HG03064 (cell line): Measurements from ENCODE around the gene AKR1B15.
"Not testable (repeated sequence)": the region's sequence is repeated elsewhere in the genome, so short reads cannot be mapped to it uniquely, and the experiment has no call there.

Source experiments
- ATAC-seq: cut with Tn5 transposase; IDR thresholded peaks from one replicate; pipeline ENCODE4 v1.9.1; 2021; ENCODE audit warnings: low read depth; ENCODE audit not compliant: unreplicated experiment

Gene AKR1B15

DNA sequence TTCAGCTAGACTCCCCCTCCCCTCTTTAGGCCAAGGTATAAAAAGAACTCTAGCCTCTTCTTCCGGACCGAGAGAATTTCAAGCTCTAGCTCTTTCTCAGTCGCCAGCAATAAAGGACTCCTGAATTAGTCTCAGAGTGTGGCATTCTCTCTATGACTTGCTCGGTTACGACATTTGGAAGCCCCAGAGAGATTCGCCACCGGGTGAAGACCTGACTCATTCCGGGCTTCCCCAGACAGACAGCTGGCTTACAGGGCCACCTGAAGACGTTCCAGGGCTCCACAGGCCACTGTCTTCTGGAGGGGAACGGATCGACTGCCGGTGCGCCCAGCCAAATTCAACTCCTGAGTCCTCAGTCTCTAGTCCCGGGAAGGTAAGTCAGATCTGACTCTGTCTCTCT is at the start of gene AKR1B15:
Gene AKR1B15, plus strand, starts transcription at position 234 of the 400 bp plus-strand sequence. CDS start 15,510 bp downstream, outside the sequence.
- peak; percentile 96 for ATAC-seq

DNA sequence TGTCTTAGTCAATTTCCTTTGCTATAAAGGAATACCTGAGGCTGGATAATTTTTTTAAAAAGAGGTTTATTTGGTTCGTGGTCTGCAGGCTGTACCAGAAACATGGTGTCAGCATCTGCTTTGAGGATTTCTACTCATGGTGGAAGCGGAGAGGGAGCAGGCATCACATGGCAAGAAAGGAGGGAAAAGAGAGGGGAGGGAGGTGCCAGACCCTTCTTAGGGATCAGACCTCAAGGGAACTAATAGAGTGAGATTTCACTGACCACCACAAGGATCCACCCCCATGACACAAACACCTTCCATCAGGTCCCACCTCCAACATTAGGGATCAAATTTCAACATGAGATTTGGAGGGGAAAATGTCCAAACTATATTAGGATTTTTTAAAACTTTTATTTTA is 48.5 kb upstream of the AKR1B15 start:
- ATAC-seq, result no peak

DNA sequence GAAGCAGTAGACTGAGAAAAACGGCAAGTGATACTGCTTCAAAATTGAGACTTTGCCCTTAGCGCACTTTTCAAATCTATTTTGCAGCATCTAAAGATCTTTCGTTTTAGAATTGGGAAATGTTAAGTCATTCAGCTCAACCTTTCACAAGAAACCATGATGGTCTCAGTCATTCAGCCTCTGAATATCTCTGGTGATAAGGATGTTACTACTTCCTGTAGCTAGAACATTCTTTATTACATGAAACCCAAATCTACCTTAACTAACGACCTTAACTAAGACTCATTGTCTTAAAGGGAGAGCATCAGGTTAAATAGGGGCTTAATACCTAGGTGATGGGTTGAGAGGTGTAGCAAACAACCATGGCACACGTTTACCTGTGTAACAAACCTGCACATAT is 47.9 kb upstream of the AKR1B15 start:
- ATAC-seq, result no peak

DNA sequence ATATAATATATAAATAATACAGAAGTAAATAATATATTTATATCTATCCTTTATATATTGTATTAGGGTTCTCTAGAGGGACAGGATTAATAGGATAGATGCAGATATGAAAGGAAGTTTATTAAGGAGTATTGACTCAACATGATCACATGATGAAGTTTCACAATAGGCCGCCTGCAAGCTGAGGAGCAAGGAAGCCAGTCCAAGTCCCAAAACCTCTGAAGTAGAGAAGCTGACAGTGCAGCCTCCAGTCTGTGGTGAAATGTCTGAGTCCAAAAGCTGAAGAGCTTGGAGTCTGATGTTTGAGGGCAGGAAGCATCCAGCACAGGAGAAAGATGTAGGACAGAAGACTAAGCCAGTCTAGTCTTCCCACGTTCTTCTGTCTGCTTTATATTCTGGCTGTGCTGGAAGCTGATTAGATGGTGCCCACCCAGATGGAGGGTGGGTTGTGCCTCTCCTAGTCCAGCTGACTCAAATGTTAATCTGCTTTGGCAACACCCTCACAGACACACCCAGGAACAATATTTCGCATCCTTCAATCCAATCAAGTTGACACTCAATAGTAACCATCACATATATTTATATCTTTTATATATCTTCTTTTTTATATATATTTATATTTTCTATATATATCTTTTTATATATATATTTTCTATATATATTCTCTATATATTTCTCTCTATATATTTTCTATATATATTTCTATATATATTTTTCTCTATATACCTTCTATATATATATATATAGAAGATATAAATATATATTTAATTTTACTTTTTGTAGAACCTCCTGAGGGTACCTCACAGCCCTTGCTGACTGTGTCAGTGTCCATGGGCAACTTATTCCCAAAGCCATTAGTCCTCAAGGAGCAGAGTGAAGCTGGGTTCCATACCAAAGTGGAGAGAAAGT is 46.2 kb upstream of the AKR1B15 start:
- ATAC-seq, result no peak

DNA sequence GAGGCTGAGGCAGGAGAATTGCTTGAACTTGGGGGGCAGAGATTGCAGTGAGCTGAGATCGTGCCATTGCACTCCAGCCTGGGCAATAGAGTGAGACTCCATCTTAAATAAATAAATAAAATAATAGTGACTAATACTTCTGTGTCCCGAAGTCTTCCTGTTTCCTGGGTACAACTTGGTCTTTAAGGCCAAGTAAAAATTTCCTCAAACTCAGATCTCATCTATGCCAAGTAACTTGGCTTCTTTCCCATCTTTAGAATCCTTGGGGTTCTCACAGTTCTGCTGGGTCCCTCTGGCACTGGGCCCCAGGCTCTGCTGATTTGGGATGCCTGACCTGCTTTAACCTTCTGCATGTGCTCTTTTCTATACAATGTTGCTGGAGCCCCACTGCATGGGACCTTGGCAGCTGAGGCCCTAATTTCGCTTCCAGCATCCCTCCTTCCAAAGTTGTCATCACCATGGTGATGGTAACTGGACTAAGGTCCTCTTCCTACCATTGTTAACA is 44.2 kb upstream of the AKR1B15 start:
- ATAC-seq, result no peak

DNA sequence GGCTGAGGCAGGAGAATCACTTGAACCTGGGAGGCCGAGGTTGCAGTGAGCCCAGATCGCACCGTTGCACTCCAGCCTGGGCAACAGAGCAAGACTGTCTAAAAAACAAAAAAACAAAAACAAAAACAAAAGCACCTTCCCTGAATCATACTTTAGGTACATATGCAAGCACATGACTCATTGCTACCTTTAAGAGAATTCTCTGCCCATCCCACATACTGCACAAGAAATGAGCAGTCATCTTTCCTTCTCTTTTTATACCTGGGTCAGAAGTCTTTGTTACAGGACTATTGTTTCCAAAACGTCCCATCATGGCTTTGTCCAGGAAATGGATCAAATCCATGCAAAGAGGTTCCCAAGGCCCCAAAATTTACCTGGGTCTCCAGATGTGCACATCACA is 43.1 kb upstream of the AKR1B15 start:
- ATAC-seq, result no peak

DNA sequence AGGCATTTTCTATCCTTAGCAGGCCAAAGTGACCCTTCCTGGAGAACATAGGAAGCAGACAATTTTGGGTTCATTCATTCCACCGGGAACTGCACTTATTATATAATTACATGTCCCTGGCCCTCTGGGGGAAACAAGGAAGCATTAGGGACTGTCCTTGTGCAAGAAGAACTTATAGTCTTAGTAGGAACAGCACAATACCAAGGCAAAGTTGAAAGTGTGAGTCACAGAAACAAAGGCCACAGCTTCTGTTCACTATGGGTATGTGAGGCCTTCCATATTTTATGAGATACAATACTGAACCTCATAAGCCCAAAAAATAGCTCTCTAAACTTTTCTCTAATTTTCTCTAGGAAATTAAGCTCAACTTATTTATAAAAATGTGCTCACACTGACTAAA is 39.9 kb upstream of the AKR1B15 start:
- ATAC-seq, result no peak

DNA sequence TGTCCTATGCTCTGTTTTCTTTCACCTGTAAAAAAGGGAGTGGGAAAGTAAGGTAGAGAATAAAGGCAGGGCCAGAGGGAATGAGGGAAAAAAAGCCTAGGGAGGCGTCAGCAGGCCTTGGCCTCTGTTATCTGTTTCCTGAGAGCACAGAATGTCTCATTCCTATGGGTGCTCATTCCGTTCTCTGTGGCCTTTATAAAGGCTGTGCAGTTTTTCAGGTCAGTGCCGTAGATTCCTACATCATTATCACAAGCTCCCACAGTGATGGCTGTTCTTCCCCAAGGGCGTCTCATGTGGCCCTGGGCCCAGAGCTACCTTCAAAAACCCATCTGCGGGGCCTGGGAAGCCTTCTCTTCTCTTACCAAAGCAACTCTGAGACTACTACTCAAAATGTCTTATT is 38.3 kb upstream of the AKR1B15 start:
- no peak for ATAC-seq

DNA sequence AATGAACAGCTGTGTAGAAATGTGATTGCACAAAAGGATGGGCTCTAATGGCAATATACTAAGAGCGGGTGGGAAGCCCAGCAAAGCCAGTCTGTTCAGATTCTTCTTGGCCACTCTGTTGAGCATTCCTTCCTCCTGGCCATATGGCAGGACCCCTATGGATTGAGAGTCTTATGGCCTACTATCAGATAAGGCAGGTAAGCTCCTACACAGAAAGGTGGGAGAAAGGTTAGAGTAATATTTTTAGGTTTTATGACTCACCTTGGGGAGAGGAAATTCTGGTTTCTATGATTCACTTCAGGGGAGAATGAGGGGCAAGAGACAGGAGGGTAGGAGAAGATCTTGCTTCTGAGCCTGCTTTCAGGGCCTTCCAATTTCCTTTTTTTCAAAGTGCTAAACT is 36.6 kb upstream of the AKR1B15 start:
- ATAC-seq, result no peak

DNA sequence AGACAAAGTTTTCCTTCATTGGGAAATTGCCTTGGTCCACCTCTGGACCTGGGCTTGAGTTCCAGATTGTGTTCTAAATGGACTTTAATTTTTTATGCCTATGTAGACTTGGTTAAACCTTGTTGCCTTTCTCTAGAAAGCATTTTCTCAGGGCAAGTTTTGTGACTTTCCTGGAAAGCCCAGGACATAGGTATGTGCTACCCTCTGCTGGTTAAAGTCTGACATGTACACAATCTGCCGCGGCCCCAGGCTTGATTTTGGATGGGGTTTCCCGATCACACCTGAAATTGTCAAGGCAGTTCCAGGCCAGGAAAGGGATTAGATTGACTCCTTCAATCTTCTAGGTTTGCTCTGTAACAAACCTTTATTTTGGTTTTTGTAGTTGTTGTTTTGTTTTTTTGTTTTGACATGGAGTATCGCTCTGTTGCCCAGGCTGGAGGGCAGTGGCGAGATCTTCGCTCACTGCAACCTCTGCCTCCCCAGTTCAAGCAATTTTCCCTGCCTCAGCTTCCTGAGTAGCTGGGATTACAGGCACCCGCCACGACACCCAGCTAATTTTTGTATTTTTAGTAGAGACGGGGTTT is 35.6 kb upstream of the AKR1B15 start:
- peak; percentile 73 for ATAC-seq

DNA sequence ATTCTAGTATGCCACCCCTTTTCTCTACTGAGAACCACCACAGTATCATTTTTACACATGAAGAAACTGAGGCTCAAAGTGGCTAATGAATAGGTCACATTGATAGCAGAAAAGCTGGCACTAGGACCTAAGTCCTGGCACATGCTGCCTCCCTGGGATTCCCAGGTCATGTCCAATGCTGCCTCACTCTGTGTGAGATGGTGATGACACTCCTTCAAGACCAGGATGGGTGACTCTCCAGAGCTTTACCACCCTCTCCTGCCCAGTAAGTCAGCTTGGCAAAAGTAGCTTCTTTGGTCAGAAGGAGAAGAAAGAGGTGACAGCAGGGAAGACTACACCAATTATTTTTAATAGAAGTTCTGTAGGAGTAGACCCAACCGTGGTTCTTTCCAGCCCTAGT is 34.8 kb upstream of the AKR1B15 start:
- ATAC-seq, result no peak

DNA sequence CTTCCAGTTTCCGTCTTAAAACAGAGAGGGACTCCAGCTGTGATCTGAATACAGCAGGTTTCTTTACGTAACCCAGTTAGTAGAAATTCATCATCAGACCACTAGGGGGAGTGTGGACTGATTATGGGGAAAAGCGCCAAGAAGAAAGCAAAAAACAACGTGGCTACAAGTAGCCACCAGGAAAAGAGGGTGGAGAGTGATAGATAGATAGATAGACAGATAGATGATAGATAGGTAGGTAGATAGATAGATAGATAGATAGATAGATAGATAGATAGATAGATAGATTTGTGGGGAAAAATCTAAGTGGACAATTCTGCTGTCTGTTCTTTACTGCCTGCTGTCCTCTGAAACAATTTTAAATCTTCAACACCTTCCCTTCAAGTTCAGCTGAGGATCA is 34.2 kb upstream of the AKR1B15 start:
- no peak for ATAC-seq

DNA sequence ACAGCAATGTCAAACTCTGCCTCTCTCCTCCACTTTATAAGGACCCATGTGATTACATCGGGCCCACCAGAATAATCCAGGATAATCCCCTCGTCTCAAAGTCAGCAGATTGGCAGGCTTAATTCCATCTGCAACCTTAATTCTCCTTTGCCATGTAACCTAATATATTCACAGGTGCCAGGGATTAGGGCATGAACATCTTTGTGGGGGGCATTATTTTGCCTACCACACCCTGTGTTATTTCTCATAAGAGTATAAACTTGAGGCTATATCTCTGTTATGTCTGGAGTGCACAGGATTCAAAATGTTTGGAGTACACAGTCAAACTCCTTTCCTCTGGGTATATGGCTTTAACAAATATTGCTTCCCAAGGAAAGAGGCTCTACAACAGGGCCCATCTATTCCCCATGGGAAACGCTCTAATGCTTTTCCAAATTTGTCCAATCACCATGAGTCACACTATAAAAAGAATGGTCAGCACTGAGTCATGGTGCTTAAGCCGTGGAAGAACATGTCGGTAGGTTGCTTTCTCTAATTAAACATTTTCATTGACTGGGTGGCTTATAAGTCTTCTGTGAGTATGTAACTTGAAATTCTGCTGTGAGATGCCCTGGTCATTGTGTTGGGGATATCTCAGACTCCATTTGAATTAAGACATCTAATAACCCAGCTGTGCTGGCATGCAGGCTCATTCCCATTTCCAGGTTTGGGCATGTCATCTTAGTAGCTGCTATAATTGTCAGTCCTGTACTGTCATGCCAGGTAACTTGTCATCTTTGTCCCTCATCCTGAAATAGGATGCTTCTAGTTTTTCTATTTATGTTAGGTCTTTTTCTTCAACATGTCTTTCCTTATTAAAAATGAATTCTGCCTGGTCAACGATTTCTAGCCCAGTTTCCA is 33.1 kb upstream of the AKR1B15 start:
- no peak for ATAC-seq

DNA sequence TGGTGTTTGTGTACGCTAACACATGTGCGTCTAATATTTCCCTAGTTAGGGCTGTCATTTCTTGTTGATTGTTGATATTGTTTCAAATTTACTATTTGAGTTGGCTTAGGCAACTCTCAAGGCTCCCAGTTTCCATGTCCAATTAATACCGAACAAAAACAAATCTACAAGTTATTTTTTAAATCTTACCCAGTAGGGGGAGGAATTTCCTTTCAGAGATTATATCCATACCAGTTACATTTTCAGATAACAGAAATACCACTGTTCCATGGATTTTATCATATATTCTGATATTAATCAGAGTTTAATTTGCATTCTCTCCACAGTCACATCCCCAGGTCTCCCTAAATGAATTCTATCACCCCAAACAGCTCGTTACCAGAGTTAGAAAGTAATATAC is 28.8 kb upstream of the AKR1B15 start:
- ATAC-seq, result no peak

DNA sequence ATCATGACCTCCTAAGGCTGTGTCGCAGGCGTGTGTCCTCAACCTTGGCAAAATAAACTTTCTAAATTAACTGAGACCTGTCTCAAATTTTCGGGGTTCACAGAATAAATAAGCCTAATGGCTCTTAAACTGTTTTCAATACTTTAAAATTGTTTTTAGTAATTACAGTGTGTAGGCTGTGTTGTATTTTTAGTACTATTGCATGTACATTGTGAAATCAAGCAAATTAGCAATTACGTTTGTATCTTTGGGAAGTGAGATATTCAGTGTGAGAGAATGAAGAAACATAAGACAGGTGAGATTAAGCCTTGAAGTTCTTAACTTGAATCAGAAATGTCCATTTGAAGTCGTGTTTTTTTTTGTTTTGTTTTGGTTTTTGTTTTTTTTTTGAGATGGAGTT is 26.3 kb upstream of the AKR1B15 start:
- no peak for ATAC-seq

DNA sequence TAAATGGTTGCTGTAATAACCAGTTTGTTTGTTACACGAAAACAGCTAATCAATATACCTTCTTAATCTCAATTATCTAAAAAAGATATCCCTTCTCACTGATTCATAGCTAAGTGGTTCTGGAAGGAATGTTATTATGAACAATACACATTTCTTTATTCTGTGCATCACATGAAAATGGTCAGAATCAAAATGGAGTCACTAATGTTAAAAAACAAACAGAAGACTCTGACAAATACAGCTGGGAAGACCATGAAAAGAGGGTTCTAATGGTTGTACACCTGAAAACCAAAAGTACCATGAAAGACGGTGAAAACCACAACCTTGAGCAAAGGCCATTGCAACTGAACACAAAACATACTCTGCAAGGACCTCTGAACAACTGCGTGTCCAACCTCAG is 23.5 kb upstream of the AKR1B15 start:
- ATAC-seq, result not testable (repeated sequence)

DNA sequence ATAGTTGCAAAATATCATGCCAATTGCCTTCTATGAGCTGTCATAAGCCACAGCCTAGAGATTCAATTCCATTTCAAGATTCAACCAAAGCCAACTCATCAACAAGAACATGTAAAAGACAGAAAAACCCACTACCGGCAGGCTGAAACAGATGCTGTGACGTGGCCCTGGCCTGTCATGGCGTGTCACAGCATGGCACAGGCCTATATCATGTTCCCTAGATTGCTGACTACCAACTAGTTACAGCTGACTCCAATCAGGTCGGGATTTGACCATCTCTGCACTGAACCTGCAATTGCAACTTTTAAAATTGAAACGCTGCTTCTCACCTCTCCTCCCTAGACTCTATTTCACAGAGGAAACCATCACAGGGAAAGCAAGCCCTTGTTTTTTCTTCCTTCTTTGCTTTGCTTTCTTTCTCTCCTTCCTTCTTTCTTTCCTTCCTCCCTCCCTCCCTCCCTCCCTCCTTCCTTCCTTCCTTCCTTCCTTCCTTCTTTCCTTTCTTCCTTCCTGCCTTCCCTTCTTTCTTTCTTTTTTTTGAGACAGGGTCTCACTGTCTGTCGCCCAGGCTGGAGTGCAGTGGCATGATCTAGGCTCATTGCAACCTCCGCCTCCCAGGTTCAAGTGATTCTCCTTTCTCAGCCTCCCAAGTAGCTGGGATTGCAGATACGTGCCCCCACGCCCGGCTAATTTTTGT is 22.2 kb upstream of the AKR1B15 start:
- ATAC-seq, result not testable (repeated sequence)

DNA sequence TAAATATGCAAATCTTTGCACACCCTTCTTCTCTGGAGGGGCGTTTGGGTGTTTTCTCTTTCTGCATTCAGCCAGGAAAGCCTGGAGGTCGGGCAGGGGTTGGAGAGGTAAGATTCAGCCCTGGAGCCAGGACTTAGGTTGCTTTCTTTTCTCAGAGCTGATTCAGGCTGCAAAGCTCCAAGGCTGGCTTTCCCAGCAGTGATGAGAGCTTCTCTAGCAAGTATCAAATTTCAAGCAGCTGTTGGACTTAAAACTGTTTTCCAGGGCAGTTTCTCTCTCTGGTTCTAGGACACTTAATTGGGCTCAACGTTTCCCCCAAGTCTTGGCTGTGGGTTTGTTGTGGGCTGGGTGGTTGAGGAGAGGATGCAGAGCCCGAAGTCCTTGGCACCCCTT is 20.9 kb upstream of the AKR1B15 start:
- ATAC-seq, result no peak

DNA sequence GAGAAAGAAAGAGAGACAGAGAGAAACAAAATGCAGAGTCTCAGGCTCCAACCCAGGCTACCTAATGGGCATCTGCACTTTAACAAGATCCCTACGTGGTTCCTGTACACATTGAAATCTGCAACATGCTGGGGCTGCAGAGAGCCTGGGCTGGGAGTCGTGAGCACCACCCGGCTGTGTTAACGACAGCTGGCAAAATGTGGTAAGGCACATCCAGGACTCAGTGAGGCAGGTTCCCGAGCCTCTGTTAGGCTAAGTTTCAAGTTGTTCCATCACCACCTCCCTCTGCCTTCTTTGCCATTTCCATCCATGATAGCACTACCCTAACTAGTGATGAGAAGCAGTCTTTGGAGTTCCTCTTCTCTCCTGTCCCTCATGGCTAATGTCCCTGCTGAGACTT is 20.2 kb upstream of the AKR1B15 start:
- no peak for ATAC-seq

DNA sequence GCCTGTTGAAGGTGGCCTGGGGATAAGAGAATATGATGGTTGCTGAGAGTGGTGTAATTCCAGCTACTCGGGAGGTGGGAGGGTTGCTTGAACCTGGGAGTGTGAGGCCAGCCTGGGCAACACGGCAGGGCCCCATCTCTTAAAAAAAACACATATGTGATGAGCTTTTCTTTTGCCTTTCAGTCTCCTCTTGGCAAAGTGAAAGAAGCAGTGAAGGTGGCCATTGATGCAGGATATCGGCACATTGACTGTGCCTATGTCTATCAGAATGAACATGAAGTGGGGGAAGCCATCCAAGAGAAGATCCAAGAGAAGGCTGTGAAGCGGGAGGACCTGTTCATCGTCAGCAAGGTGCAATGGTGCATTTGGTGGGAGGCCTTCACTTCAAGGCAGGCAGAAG is 18.4 kb upstream of the AKR1B15 start:
- no peak for ATAC-seq
